Measurements from ENCODE around the gene ZNF398.

DNA sequence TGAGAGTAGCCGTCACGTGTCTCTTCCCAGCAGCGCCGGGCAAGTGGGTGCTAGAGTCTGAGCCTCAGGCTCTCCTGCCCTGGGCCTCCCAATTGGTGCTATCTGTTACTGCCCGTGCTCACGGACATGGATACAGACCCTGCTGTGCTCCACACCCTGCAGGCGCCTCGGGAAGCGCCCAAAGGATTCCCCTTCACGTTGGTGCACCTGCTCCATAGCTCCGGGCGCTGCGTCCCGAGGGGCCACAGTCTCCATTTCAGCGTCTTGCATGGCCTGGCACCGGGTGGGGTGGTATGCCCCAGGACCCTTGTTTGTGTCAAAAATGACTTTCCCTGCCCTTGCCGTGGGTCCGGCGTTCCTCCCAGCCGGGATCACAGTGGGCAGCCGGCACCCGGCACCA lies 78.4 kb downstream of the ZNF398 start:
- TF ChIP-seq POLR2A (IDR thresholded peaks at IDR 0.05) = no peak
- TF ChIP-seq, protein P1, sequence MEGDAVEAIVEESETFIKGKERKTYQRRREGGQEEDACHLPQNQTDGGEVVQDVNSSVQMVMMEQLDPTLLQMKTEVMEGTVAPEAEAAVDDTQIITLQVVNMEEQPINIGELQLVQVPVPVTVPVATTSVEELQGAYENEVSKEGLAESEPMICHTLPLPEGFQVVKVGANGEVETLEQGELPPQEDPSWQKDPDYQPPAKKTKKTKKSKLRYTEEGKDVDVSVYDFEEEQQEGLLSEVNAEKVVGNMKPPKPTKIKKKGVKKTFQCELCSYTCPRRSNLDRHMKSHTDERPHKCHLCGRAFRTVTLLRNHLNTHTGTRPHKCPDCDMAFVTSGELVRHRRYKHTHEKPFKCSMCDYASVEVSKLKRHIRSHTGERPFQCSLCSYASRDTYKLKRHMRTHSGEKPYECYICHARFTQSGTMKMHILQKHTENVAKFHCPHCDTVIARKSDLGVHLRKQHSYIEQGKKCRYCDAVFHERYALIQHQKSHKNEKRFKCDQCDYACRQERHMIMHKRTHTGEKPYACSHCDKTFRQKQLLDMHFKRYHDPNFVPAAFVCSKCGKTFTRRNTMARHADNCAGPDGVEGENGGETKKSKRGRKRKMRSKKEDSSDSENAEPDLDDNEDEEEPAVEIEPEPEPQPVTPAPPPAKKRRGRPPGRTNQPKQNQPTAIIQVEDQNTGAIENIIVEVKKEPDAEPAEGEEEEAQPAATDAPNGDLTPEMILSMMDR (IDR thresholded peaks at IDR 0.05) = no peak

Measured in transverse colon (tissue), 3 donors.